IMR-90 (cell line): ENCODE results near the gene ESRRG. TPM values are rescaled to one million over a fixed set of nuclear protein-coding genes. Genes with fewer than 3 reads are reported as not detected.

Experiments
- ATAC-seq: fragments of 200-7000 bp; cut with Tn5 transposase; 2 replicates; pipeline ENCODE4 v1.9.1; 2020; ENCODE audit warnings: low read depth, mild to moderate bottlenecking, moderate library complexity
- BruUV-seq: library from RNA; stranded (reverse); fragments of 400-500 nt; replicated peaks from 2 replicates; lab custom pipeline; 2021; lab: Mats Ljungman, UMichigan
- CTCF ChIA-PET: fragments of 300-600 bp; formaldehyde crosslinking; extraction: SDS; loops from one replicate; lab custom pipeline; 2021; ENCODE audit warnings: antibody characterized with exemption; lab: Yijun Ruan, JAX
- POLR2A ChIA-PET: fragments of 300-600 bp; sonication (Branson Sonifier 250); formaldehyde crosslinking; loops from one replicate; lab custom pipeline; 2022; ENCODE audit warnings: antibody characterized with exemption; ENCODE audit not compliant: unreplicated experiment; lab: Charles Lee
- DNase-seq: peaks from one replicate; pipeline ENCODE4 v3.0.0; 2013
- H2AFZ ChIP-seq: replicated peaks from 2 replicates; pipeline ENCODE3; 2013; ENCODE audit warnings: low read length, mild to moderate bottlenecking; ENCODE audit not compliant: poor library complexity
- H2AK5ac ChIP-seq: 2 replicates; pipeline ENCODE4 v1.6.1; 2013; ENCODE audit warnings: low read depth, low read length, inconsistent platforms
- H2AK9ac ChIP-seq: replicated peaks from 2 replicates; pipeline ENCODE3; 2013; ENCODE audit warnings: mild to moderate bottlenecking, low read depth, low read length, moderate library complexity; ENCODE audit not compliant: poor library complexity
- H2BK120ac ChIP-seq: 2 replicates; pipeline ENCODE4 v1.6.1; 2013; ENCODE audit warnings: low read depth, low read length, inconsistent platforms
- H2BK15ac ChIP-seq: 3 replicates; pipeline ENCODE4 v1.6.1; 2013; ENCODE audit warnings: low read depth, low read length, inconsistent platforms
- H2BK20ac ChIP-seq: 2 replicates; pipeline ENCODE4 v1.6.1; 2013; ENCODE audit warnings: low read depth, mild to moderate bottlenecking, inconsistent platforms, low read length, moderate library complexity
- H2BK5ac ChIP-seq: 2 replicates; pipeline ENCODE4 v1.6.1; 2013; ENCODE audit warnings: mild to moderate bottlenecking, low read depth, low read length, inconsistent platforms; ENCODE audit not compliant: poor library complexity, severe bottlenecking
- H3K14ac ChIP-seq: replicated peaks from 2 replicates; pipeline ENCODE4 v1.6.1; 2013; ENCODE audit warnings: low read depth, low read length, inconsistent platforms
- H3K18ac ChIP-seq: 2 replicates; pipeline ENCODE4 v1.6.1; 2013; ENCODE audit warnings: low read depth, low read length, control low read depth
- H3K23ac ChIP-seq: 2 replicates; pipeline ENCODE4 v1.6.1; 2013; ENCODE audit warnings: low read depth, low read length, inconsistent platforms
- H3K27ac ChIP-seq: 2 replicates; pipeline ENCODE4 v1.5.1; 2013; ENCODE audit warnings: mild to moderate bottlenecking, control low read depth, low read length; ENCODE audit not compliant: insufficient read depth
- H3K27me3 ChIP-seq: 2 replicates; pipeline ENCODE4 v1.6.1; 2013; ENCODE audit warnings: low read length; ENCODE audit not compliant: control insufficient read depth, insufficient read depth
- H3K36me3 ChIP-seq: 2 replicates; pipeline ENCODE4 v1.6.1; 2013; ENCODE audit warnings: low read length, mixed read lengths; ENCODE audit not compliant: control insufficient read depth, insufficient read depth
- H3K4ac ChIP-seq: 2 replicates; pipeline ENCODE4 v1.6.1; 2013; ENCODE audit warnings: low read depth, low read length, inconsistent platforms
- H3K4me1 ChIP-seq: 2 replicates; pipeline ENCODE4 v1.6.1; 2013; ENCODE audit warnings: low read length, mixed read lengths; ENCODE audit not compliant: control insufficient read depth, insufficient read depth
- H3K4me2 ChIP-seq: 2 replicates; pipeline ENCODE4 v1.6.1; 2013; ENCODE audit warnings: low read depth, mild to moderate bottlenecking, control low read depth, low read length, moderate library complexity
- H3K4me3 ChIP-seq: 2 replicates; pipeline ENCODE4 v1.5.1; 2013; ENCODE audit warnings: low read depth, mild to moderate bottlenecking, control low read depth, low read length, moderate library complexity; ENCODE audit not compliant: insufficient read depth
- H3K56ac ChIP-seq: 2 replicates; pipeline ENCODE4 v1.6.1; 2013; ENCODE audit warnings: low read length, inconsistent platforms; ENCODE audit not compliant: insufficient read depth; ENCODE audit errors: extremely low read depth
- H3K79me1 ChIP-seq, 2 experiments: 2 replicates each; pipeline ENCODE4 v1.6.1; 2013; ENCODE audit warnings: low read length in 2 of 2, inconsistent platforms in 1 of 2, low read depth in 1 of 2
- H3K9ac ChIP-seq: 2 replicates; pipeline ENCODE4 v1.6.1; 2013; ENCODE audit warnings: low read depth, low read length, control low read depth
- H3K9me1 ChIP-seq: 2 replicates; pipeline ENCODE4 v1.6.1; 2013; ENCODE audit warnings: low read length, inconsistent platforms; ENCODE audit not compliant: insufficient read depth
- H3K9me3 ChIP-seq: 2 replicates; pipeline ENCODE4 v1.6.1; 2013; ENCODE audit warnings: low read length; ENCODE audit not compliant: control insufficient read depth, insufficient read depth
- H4K20me1 ChIP-seq: 2 replicates; pipeline ENCODE4 v1.6.1; 2013; ENCODE audit warnings: low read length, inconsistent platforms; ENCODE audit not compliant: insufficient read depth
- H4K5ac ChIP-seq: 2 replicates; pipeline ENCODE4 v1.6.1; 2013; ENCODE audit warnings: mild to moderate bottlenecking, low read depth, low read length, control low read depth
- H4K8ac ChIP-seq, 2 experiments: 2 replicates each; pipeline ENCODE4 v1.6.1; 2013; ENCODE audit warnings: low read depth in 2 of 2, low read length in 2 of 2, control low read depth in 1 of 2, inconsistent platforms in 1 of 2
- H4K91ac ChIP-seq: 2 replicates; pipeline ENCODE4 v1.6.1; 2013; ENCODE audit warnings: low read depth, low read length, inconsistent platforms; ENCODE audit not compliant: insufficient read depth
- BHLHE40 ChIP-seq: fragments of 150-350 bp; IDR thresholded peaks from 2 replicates; pipeline ENCODE4 v1.6.1; 2016; ENCODE audit warnings: mild to moderate bottlenecking, low read depth, low read length
- CEBPB ChIP-seq: IDR thresholded peaks from 2 replicates; pipeline ENCODE4 v1.6.1; 2012; ENCODE audit warnings: low read depth, low read length, improper control_type of control experiment
- CHD1 ChIP-seq: IDR thresholded peaks from 2 replicates; pipeline ENCODE4 v1.6.1; 2012; ENCODE audit warnings: low read depth, low read length, improper control_type of control experiment
- FOS ChIP-seq: fragments of 150-350 bp; IDR thresholded peaks from 2 replicates; pipeline ENCODE4 v1.6.1; 2016; ENCODE audit warnings: low read depth, low read length
- MAFK ChIP-seq: IDR thresholded peaks from 2 replicates; pipeline ENCODE4 v1.6.1; 2012; ENCODE audit warnings: low read depth, low read length, improper control_type of control experiment
- MXI1 ChIP-seq: IDR thresholded peaks from 2 replicates; pipeline ENCODE4 v1.6.1; 2012; ENCODE audit warnings: low read depth, mild to moderate bottlenecking, low read length, moderate library complexity, borderline replicate concordance
- NFE2L2 ChIP-seq: fragments of 150-350 bp; IDR thresholded peaks from 2 replicates; pipeline ENCODE4 v1.6.1; 2016; ENCODE audit warnings: low read depth, mild to moderate bottlenecking, low read length
- POLR2A ChIP-seq: IDR thresholded peaks from 2 replicates; pipeline ENCODE4 v1.6.1; 2012; ENCODE audit warnings: mild to moderate bottlenecking, low read depth, low read length
- RAD21 ChIP-seq: IDR thresholded peaks from 2 replicates; pipeline ENCODE4 v1.6.1; 2012; ENCODE audit warnings: low read length, improper control_type of control experiment
- RCOR1 ChIP-seq: IDR thresholded peaks from 2 replicates; pipeline ENCODE4 v1.6.1; 2012; ENCODE audit warnings: mild to moderate bottlenecking, low read length, improper control_type of control experiment; ENCODE audit not compliant: insufficient replicate concordance
- RFX5 ChIP-seq: IDR thresholded peaks from 2 replicates; pipeline ENCODE4 v1.8.0; 2012; ENCODE audit warnings: low read depth, mild to moderate bottlenecking, low read length, moderate library complexity
- SMC3 ChIP-seq: fragments of 150-350 bp; IDR thresholded peaks from 2 replicates; pipeline ENCODE4 v1.6.1; 2016; ENCODE audit warnings: low read depth, mild to moderate bottlenecking, antibody characterized with exemption, low read length, moderate library complexity
- WGBS, 2 experiments: methylation state at CpG; one replicate each; pipeline versions ENCODE4 v1.1.5 to v1.1.7; 2013; ENCODE audit warnings: missing lambda C conversion rate in 2 of 2; ENCODE audit not compliant: insufficient read length in 1 of 2; ENCODE audit errors: extremely low coverage in 2 of 2; 5-methylcytosine and 5-hydroxymethylcytosine counted together
- dilution Hi-C: fragments of 300-500 bp; cut with HindIII; formaldehyde crosslinking; loops from one replicate; pipeline ENCODE4 v1.14.3; 2018; ENCODE audit warnings: low sequenced_read_pairs; ENCODE audit not compliant: unreplicated experiment
- in situ Hi-C: fragments of 300-500 bp; cut with MboI; formaldehyde crosslinking; loops from 3 replicates; pipeline ENCODE4 v1.14.3; 2019; ENCODE audit warnings: low sequenced_read_pairs, inconsistent platforms, mixed read lengths
- intact Hi-C: fragments of 100-400 bp; cut with micrococcal nuclease; formaldehyde crosslinking; loops from 2 replicates; pipeline ENCODE4 v1.10.0; 2022
- polyA plus RNA-seq, 3 experiments: library from polyadenylated mRNA; depleted of rRNA; stranded (reverse); fragments of >200 nt; gene quantifications; 2 replicates each; pipeline ENCODE4 v1.2.3, GENCODE V29; 2012; ENCODE audit warnings: low replicate concordance in 1 of 3
- total RNA-seq: library from RNA; depleted of rRNA; stranded (reverse); fragments of >200 nt; gene quantifications from 2 replicates; pipeline ENCODE4 v1.2.3, GENCODE V29; 2012
- TF ChIP-seq, protein P1 (sequence below): conservative IDR thresholded peaks from 2 replicates; pipeline ENCODE4 v1.5.1; 2012; ENCODE audit warnings: mild to moderate bottlenecking, low read depth, low read length, improper control_type of control experiment
- TF ChIP-seq, protein P2 (sequence below): fragments of 150-350 bp; IDR thresholded peaks from 2 replicates; pipeline ENCODE4 v1.6.1; 2016; ENCODE audit warnings: low read depth, mild to moderate bottlenecking, low read length, moderate library complexity, borderline replicate concordance
- TF ChIP-seq, protein P3 (sequence below): fragments of 150-350 bp; IDR thresholded peaks from 2 replicates; pipeline ENCODE4 v1.6.1; 2017; ENCODE audit warnings: mild to moderate bottlenecking, antibody characterized with exemption, low read length, low read depth

The ESRRG gene
- total and polyA plus RNA-seq, 2 of the 4 experiments (the other 2 are of a cell fraction): 0.17 to 0.54 TPM

DNA sequence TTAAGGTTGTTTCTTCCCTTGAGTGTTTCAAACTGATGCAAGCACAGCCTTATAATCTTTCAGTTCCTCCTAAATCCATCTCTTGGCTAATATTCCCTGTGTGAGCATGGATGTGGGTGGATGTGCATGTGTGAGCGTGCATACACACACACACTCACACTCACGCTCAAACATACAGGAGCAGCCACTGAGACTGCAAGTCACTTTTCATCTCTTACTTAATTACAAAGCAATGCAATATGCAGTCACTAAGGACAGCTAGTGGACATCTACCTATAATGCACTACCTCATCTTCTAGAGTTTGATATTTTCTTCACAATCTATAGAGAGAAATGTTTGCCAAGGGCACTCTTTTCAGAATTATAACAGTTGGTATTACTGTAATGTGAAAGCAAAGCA is 1.4 kb downstream of the ESRRG start:
- Histone ChIP-seq H3K4ac (no peak overlapping the region), H3K14ac (no peak overlapping the region), H3K27ac (no peak overlapping the region), H3K27me3 (no peaks in the 10 kb centered on the region), H4K5ac (no peak overlapping the region), H2BK15ac (no peak overlapping the region), H3K9me3 (no peaks in the 10 kb centered on the region), H3K4me3 (no peak overlapping the region), H2BK120ac (no peak overlapping the region), H3K23ac (no peak overlapping the region), H3K4me2 (peak overlapping the region; percentile 58; the same call in 1 of the 2 replicates), H4K91ac (no peak overlapping the region), H2BK5ac (no peak overlapping the region), H3K9me1 (peaks cover 3% of the 10 kb centered on the region; the same call in 1 of the 2 replicates), H4K20me1 (no peaks in the 10 kb centered on the region), H2BK20ac (no peak overlapping the region), H3K79me1 (no peaks in the 10 kb centered on the region), H4K8ac (no peak overlapping the region), H3K9ac (no peak overlapping the region), H3K56ac (no peak overlapping the region), H3K4me1 (peaks cover 2% of the 10 kb centered on the region; the same call in 1 of the 2 replicates), H2AFZ (no peak overlapping the region), H2AK9ac (no peak overlapping the region), H3K36me3 (no peaks in the 10 kb centered on the region), H2AK5ac (no peak overlapping the region), H3K18ac (no peak overlapping the region)
- intact Hi-C loops: loop anchor here (5.0 kb wide), 3 partner anchors 120 to 500 kb away; no protein-coding TSS in a partner anchor
- in situ Hi-C loops: no loop called here
- WGBS, 2 experiments: no CpG with 5 or more reads among the region's 2 CpGs
- DNase-seq (no peak), ATAC-seq (no peak)
- BruUV-seq: no TSS peak
- no peak for TF ChIP-seq MAFK
- TF ChIP-seq MXI1: no peak
- no peak for TF ChIP-seq SMC3
- TF ChIP-seq RFX5: no peak
- TF ChIP-seq BHLHE40: no peak
- no peak for TF ChIP-seq CEBPB
- no peak for TF ChIP-seq RAD21
- TF ChIP-seq CHD1: no peak
- TF ChIP-seq, protein P1, sequence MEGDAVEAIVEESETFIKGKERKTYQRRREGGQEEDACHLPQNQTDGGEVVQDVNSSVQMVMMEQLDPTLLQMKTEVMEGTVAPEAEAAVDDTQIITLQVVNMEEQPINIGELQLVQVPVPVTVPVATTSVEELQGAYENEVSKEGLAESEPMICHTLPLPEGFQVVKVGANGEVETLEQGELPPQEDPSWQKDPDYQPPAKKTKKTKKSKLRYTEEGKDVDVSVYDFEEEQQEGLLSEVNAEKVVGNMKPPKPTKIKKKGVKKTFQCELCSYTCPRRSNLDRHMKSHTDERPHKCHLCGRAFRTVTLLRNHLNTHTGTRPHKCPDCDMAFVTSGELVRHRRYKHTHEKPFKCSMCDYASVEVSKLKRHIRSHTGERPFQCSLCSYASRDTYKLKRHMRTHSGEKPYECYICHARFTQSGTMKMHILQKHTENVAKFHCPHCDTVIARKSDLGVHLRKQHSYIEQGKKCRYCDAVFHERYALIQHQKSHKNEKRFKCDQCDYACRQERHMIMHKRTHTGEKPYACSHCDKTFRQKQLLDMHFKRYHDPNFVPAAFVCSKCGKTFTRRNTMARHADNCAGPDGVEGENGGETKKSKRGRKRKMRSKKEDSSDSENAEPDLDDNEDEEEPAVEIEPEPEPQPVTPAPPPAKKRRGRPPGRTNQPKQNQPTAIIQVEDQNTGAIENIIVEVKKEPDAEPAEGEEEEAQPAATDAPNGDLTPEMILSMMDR: no peak
- no peak for TF ChIP-seq RCOR1
- no peak for TF ChIP-seq POLR2A
- no peak for TF ChIP-seq FOS
- TF ChIP-seq, protein P2, sequence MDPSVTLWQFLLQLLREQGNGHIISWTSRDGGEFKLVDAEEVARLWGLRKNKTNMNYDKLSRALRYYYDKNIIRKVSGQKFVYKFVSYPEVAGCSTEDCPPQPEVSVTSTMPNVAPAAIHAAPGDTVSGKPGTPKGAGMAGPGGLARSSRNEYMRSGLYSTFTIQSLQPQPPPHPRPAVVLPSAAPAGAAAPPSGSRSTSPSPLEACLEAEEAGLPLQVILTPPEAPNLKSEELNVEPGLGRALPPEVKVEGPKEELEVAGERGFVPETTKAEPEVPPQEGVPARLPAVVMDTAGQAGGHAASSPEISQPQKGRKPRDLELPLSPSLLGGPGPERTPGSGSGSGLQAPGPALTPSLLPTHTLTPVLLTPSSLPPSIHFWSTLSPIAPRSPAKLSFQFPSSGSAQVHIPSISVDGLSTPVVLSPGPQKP: no peak
- TF ChIP-seq, protein P3, sequence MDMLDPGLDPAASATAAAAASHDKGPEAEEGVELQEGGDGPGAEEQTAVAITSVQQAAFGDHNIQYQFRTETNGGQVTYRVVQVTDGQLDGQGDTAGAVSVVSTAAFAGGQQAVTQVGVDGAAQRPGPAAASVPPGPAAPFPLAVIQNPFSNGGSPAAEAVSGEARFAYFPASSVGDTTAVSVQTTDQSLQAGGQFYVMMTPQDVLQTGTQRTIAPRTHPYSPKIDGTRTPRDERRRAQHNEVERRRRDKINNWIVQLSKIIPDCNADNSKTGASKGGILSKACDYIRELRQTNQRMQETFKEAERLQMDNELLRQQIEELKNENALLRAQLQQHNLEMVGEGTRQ: no peak
- TF ChIP-seq NFE2L2: no peak
- ChIA-PET POLR2A (no interaction called here), CTCF (interaction anchor here (0.5 to 0.7 kb wide), 2 partner anchors 123 to 925 kb away, joined by 3 to 4 read pairs; no protein-coding TSS in a partner anchor)
- dilution Hi-C loops: no loop called here
